Right lobe of liver (tissue), 6 donors: ENCODE results near the gene CHST15. TPM values are rescaled to one million over a fixed set of nuclear protein-coding genes. Genes with fewer than 3 reads are reported as not detected.

Experiments
- ATAC-seq, 4 donors: fragments of 200-7000 bp; cut with Tn5 transposase; one replicate each; pipeline ENCODE4 v1.9.1; 2020; ENCODE audit warnings: mild to moderate bottlenecking in 4 of 4, moderate library complexity in 4 of 4
- DNase-seq, 3 donors: peaks; one replicate each; pipeline ENCODE4 v3.0.0-alpha.2; 2020
- H3K27ac ChIP-seq, 3 donors: fragments of 200-600 bp; one replicate each; pipeline ENCODE4 v1.8.0; 2022
- H3K27me3 ChIP-seq, 2 donors: fragments of 200-600 bp; one replicate each; pipeline ENCODE4 v1.8.0; 2022
- H3K36me3 ChIP-seq, 4 donors: fragments of 200-600 bp; sonication (generic) in 1 of 4; one replicate each; pipeline versions ENCODE4 v1.5.1 to v1.8.0; 2017 to 2022; ENCODE audit warnings: control low read depth in 1 of 4
- H3K4me1 ChIP-seq, 4 donors: fragments of 200-600 bp; sonication (generic) in 1 of 4; one replicate each; pipeline versions ENCODE4 v1.5.1 to v1.8.0; 2017 to 2022; ENCODE audit warnings: control low read depth in 1 of 4
- H3K4me3 ChIP-seq, 3 donors: fragments of 200-600 bp; one replicate each; pipeline ENCODE4 v1.8.0; 2022
- H3K9me3 ChIP-seq, 4 donors: fragments of 200-600 bp; sonication (generic) in 1 of 4; one replicate each; pipeline versions ENCODE4 v1.5.1 to v1.8.0; 2017 to 2022; ENCODE audit warnings: control low read depth in 1 of 4
- CTCF ChIP-seq, 4 donors: fragments of 200-600 bp in 3 of 4; fragments of 450-650 bp in 1 of 4; IDR thresholded peaks; one replicate each; pipeline versions ENCODE4 v1.5.1 to v1.8.0; 2016 to 2022; ENCODE audit warnings: antibody characterized with exemption in 4 of 4, mild to moderate bottlenecking in 2 of 4
- POLR2A ChIP-seq: fragments of 450-650 bp; IDR thresholded peaks from one replicate; pipeline ENCODE4 v1.6.1; 2017; ENCODE audit warnings: antibody characterized with exemption, mild to moderate bottlenecking
- WGBS: methylation state at CpG from one replicate; pipeline ENCODE4 v1.1.6; 2018; ENCODE audit warnings: low coverage, low lambda C conversion rate; ENCODE audit not compliant: insufficient coverage; ENCODE audit errors: missing lambda C conversion rate; 5-methylcytosine and 5-hydroxymethylcytosine counted together
- intact Hi-C, 2 donors: fragments of 100-400 bp; cut with DNase I; formaldehyde crosslinking; loops; one replicate each; pipeline versions ENCODE4 v1.11.2 to v1.14.1; 2022
- total RNA-seq, 6 experiments: library from RNA; depleted of rRNA in 2 of 6; stranded (reverse); fragments of >200 nt in 2 of 6; fragmentation: NEBNext Ultra II Directional in 3 of 6; extraction: Animal tissue kit (Norgen Biotek cat#: 25700) in 3 of 6; gene quantifications; one replicate each; pipeline versions ENCODE4 v1.1.0 to v1.2.4, GENCODE V29; 2016 to 2023
- donor health status: DM: no; HTN: yes; CAD: no.
- donor health status: DM: no; HTN: no; CAD: no.
- donor health status: DM: no; HTN: no; CAD: no.
- donor health status: DM: no; HTN: yes; CAD: no.
- donor health status: DM: no; HTN: yes; CAD: no.

CHST15 gene
- total RNA-seq, 6 experiments from 2014 or later = 9.2 to 25.8 (median 11.8) TPM

GRCh38 chr10:124037784-124038183, 55.6 kb downstream of the CHST15 start:
- Histone ChIP-seq H3K4me1 (peaks cover 0 to 5% (median 1%) of the 10 kb centered on the region in 4 donors), H3K9me3 (no peaks in the 10 kb centered on the region), H3K27me3 (no peaks in the 10 kb centered on the region), H3K27ac (no peak overlapping the region), H3K4me3 (no peak overlapping the region), H3K36me3 (peaks cover 0 to 32% (median 0%) of the 10 kb centered on the region in 4 donors)
- ATAC-seq = no peak
- TF ChIP-seq CTCF (IDR thresholded peaks at IDR 0.05) (no peak), POLR2A (no peak)
- WGBS = 41% methylated on average over 8 of the region's 8 CpGs
- DNase-seq = no peak
- intact Hi-C loops = no loop called here

GRCh38 chr10:124037286-124037685, 56.1 kb downstream of the CHST15 start:
- Histone ChIP-seq H3K27ac (no peak overlapping the region), H3K27me3 (no peaks in the 10 kb centered on the region), H3K36me3 (peaks cover 0 to 32% (median 0%) of the 10 kb centered on the region in 4 donors), H3K4me3 (no peak overlapping the region), H3K9me3 (no peaks in the 10 kb centered on the region), H3K4me1 (peaks cover 0 to 5% (median 1%) of the 10 kb centered on the region in 4 donors)
- ATAC-seq (no peak), DNase-seq (no peak)
- intact Hi-C loops = no loop called here
- WGBS = 40% methylated on average over 1 of the region's 5 CpGs
- no peak for TF ChIP-seq CTCF (IDR thresholded peaks at IDR 0.05)
- no peak for TF ChIP-seq POLR2A

GRCh38 chr10:124036746-124037145, 56.7 kb downstream of the CHST15 start:
- TF ChIP-seq POLR2A (no peak), CTCF (IDR thresholded peaks at IDR 0.05) (no peak)
- DNase-seq = no peak
- no peak overlapping the region for H3K4me3 ChIP-seq
- intact Hi-C loops = no loop called here
- peaks cover 0 to 5% (median 1%) of the 10 kb centered on the region in 4 donors for H3K4me1 ChIP-seq
- peaks cover 0 to 27% (median 0%) of the 10 kb centered on the region in 4 donors for H3K36me3 ChIP-seq
- no peak for ATAC-seq
- WGBS = 69% methylated on average over 6 of the region's 8 CpGs
- H3K9me3 ChIP-seq = no peaks in the 10 kb centered on the region
- H3K27ac ChIP-seq = peak overlapping the region in 1 of 3 donors; percentile 13
- no peaks in the 10 kb centered on the region for H3K27me3 ChIP-seq

GRCh38 chr10:124035928-124036558, 57.4 kb downstream of the CHST15 start:
- no peak for TF ChIP-seq CTCF (IDR thresholded peaks at IDR 0.05)
- no peak for TF ChIP-seq POLR2A
- H3K4me1 ChIP-seq = peaks cover 0 to 5% (median 1%) of the 10 kb centered on the region in 4 donors
- H3K4me3 ChIP-seq = no peak overlapping the region
- WGBS = 22% methylated on average over 15 of the region's 21 CpGs
- H3K9me3 ChIP-seq = no peaks in the 10 kb centered on the region
- no peaks in the 10 kb centered on the region for H3K27me3 ChIP-seq
- H3K36me3 ChIP-seq = peaks cover 0 to 20% (median 0%) of the 10 kb centered on the region in 4 donors
- ATAC-seq (peak; percentile 42 to 71 (median 58)), DNase-seq (peak in 2 of 3 donors; percentile 76 to 83)
- peak overlapping the region in 1 of 3 donors; percentile 28 for H3K27ac ChIP-seq
- intact Hi-C loops = no loop called here
